Activated CD8-positive, alpha-beta memory T cell treated with anti-CD3 and anti-CD28 coated beads for 4 hours (primary cell): ENCODE measurements around the gene C18orf32.
"Not testable (repeated sequence)": the region's sequence is repeated elsewhere in the genome, so short reads cannot be mapped to it uniquely, and the experiment has no call there.

Experiments used
- DNase-seq, 2 donors: peaks; one replicate each; pipeline ENCODE4 v3.0.0-alpha.2; 2020; ENCODE audit warnings: low read depth in 2 of 2

The C18orf32 gene

DNA sequence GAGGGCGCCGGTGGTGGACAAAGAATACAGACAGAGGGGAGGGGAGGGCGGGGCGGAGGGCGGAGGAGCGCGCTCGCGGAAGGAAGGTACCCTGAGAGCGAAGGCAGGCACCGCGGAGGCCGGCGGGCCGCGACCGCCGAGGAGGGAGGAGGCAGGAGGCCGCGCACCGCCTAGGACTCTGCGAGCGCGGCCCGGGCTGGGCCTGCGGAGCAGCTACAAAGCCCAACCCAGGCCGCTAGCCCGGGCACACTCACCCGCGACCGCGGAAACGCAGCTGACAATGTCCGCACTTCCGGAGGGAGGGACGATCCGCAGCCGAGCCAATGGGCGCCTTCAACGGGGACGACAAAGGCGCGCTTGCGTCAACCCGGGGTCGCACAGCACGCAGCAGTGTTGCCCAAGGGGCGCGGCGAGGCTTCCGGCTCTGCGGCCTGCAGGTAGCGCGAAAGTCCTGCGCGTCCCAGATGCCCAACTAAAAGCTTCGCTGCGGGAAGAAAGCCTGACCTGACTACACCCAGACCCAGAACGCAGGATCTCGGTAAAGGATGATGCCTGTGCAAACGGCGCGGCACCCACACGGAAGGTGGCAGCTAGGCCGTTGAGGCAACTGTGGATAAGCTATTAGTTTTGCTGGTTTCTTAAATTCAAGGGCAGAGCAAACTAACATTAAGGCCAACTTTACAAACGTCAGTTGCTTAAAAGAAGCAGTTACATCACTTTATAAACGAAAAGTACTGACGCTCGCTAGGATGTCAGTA is at the start of gene C18orf32:
Gene C18orf32, minus strand, starts transcription at position 282 of the 758 bp plus-strand sequence. CDS start 3,486 bp downstream, outside the sequence.
- peak; percentile 86 to 88 for DNase-seq

GRCh38 chr18:49534846-49535601 is 48.0 kb upstream of the C18orf32 start:
- no peak for DNase-seq

- no peak for DNase-seq
Observed at GRCh38 chr18:49531678-49532153, 44.7 kb upstream of the C18orf32 start.

DNA sequence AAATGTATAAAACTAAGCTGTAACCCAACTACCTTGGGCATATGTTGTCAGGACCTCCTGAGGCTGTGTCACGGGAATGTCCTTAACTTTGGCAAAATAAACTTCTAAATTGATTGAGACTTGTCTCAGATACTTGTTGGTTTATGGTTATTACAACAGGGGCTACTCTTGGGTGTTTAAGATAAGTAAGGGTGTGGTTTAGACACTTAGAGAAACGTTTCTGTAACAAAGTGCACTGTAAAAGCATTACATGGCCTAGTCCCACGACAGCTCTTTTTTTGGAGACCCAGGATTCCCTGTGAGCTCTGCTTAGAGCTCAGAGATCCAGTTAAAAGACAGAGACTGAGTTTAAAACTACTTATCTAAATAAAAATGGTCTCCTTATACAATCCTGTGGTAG is 42.6 kb upstream of the C18orf32 start:
- DNase-seq = no peak

DNA sequence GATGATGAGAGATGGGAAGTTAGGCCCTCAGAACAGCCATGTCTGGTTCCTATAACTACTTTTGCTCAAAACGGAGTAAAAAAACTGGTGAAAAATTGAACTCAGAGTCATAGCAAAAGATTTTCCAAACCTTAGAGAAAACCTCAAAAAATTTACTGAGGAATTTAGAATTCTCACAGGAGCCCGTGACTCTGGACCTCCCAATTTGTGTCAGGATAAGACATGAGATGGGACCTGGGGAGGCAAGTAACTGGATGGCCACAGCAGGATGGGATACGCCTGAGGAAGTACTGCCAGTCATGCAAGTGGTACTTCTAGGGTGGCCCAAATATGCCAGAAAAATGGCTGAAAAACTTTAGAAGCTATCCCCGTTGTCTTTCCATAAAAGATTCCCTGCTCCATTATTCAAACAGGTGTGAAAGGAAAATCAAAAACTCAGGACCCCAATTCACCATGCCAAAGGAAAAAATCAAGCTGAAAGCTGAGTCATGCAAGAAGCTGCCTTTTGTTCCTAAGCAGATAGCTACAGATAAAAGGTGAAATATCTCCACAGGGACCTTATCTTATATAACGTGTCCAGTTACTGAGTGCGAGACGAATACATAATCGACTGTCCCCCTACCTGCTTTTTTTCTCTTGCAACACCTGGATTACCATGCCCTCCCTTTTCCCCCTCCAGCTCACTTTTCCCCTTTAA is 40.7 kb upstream of the C18orf32 start:
- no peak for DNase-seq

GRCh38 chr18:49525981-49526380 is 38.9 kb upstream of the C18orf32 start:
- DNase-seq = no peak

GRCh38 chr18:49524951-49525350 is 37.9 kb upstream of the C18orf32 start:
- no peak for DNase-seq

- DNase-seq = no peak
Observed at GRCh38 chr18:49524349-49524748, 37.3 kb upstream of the C18orf32 start.

GRCh38 chr18:49523580-49524093 is 36.6 kb upstream of the C18orf32 start:
- not testable (repeated sequence) for DNase-seq

GRCh38 chr18:49521216-49521835 is 34.3 kb upstream of the C18orf32 start:
- DNase-seq = no peak

DNA sequence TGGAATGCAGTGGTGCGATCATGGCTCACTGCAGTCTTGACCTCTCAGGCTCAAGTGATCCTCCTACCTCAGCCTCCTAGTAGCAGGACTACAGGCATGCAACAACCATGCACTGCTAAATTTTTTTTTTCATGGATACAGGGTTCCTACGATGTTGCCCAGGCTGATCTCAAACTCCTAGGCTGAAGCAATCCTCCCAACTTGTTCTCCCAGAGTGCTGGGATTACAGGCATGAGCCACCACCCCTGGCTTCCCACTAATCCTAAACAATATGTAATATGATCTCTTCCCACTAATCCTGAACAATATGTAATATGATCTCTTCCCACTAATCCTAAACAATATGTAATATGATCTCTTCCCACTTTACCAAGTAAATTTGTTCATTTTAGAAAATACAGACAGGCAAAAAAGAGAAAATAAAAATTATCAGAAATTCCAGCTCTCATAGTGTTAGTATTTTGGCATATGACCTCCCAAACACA is 33.7 kb upstream of the C18orf32 start:
- no peak for DNase-seq

DNA sequence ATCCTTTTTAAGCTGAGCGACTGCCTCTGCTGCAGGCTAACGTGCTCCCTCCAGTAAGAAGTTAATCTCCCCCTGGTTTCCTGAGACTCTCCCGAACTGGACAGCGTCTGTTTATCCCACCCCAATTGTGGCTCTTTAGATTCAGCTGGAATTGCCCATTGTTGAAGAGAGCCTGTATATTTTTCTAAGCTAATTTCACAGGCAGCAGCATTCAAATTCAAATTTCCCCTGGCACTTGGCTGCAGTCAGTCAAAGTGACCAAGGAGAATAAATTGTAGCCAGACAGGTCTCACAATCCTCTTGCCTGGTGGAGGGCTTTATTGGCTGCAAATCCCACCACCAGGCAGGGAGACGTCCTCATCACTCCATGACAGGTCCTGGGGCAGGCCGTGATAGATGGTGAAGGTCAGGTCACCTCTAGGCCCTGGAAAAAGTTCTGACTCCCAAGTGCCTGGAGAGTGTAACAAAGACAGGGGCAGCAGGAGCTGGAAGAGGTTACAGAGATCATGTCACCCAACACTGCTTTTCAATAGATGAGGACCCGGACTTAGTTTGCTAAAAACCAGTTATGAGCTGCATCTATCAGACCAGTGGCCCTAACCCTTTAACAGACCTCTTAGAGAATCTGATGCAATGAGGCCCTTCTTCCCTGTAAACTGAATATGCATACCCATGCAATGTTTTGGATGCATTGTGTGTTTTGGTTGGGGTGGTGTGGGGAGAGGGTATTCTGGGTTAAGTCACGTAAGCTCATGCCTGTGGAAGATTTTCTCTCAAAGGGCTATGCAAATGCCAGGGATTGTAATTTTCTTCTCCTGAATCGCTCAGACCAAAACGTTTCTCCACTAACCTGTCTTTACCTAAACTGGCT is 32.3 kb upstream of the C18orf32 start:
- no peak for DNase-seq

- no peak for DNase-seq
Observed at GRCh38 chr18:49517483-49517882, 30.4 kb upstream of the C18orf32 start.

DNA sequence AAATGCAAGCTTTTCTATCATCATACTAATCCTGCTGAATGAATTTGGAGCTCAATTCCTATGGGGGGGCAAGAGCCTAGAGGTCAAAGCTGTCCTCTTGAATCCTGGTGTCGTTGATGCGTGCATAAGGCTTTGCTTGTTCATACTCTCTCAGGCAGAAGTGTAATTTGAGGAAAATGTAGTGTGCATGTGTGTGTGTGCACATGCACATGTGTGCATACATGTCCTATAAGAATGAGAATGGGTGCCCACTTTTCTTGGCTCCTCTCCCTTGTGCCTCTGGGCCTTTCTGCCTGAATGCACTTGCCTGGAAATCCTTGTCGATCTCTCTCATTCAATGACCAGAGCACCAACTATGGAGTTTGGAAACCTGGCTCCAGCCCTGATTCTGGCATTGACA is 28.5 kb upstream of the C18orf32 start:
- no peak for DNase-seq

DNA sequence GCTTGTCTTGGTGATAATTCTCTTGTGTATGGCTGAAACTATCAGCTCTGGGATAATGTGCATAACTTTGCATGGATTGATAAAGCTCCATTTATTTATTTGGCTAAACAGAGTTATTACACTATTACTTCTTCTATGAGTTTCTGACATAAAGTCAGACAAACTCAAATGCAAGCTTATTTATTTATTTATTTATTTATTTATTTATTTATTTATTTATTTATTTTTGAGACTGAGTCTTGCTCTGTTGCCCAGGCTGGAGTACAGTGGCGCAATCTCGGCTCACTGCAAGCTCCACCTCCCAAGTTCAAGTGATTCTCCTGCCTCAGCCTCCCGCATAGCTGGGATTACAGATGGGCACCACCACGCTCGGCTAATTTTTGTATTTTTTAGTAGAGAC is 28.0 kb upstream of the C18orf32 start:
- not testable (repeated sequence) for DNase-seq

GRCh38 chr18:49514577-49514976 is 27.5 kb upstream of the C18orf32 start:
- no peak for DNase-seq

- DNase-seq = not testable (repeated sequence)
Observed at GRCh38 chr18:49512876-49513275, 25.8 kb upstream of the C18orf32 start.

DNA sequence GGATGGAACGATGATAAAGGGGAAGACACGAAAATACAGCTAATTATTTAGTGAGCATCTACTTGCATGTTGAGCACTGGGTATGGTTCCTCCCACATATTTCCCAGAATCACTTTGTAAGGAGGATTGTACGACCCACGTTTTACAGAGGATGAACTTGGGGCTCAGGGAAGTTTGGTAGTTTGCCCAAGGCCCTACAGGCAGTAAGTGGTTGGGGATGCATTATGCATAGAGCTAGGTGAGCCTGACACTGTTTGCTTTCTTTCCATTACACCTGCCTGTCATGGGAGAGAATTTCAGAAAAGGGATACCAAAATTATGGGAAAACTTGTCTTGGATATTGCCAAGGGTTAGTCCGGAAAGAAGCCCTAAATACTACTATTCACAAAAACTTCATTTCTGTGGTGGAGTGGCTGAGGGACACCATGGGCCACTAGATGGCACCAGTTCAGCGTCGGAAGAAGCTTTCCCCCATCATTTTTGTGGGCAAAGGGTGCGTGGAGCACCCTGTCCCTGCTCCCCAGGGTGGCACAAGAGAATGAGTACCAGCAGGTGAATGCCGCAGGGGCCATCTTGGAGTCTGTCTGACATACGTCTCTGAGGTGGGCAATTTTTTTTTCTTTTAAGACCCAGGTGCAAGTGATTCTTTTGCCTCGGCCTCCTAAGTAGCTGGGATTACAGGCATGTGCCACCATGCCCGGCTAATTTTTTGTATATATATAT is 23.5 kb upstream of the C18orf32 start:
- DNase-seq = peak; percentile 17 to 18

DNA sequence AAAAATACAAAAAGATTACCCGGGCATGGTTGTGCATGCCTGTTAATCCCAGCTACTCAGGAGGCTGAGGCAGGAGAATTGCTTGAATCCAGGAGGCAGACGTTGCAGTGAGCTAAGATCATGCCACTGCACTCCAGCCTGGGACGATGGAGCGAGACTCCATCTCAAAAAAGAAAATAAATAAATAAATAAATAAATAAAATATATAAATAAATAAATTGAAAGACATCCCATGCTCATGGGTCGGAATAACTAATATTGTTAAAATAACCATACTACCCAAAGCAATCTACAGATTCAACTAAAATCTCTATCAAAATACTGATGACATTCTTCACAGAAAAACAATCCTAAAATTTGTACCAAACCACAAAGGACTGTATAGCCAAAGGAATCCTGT is 19.4 kb upstream of the C18orf32 start:
- DNase-seq = not testable (repeated sequence)

DNA sequence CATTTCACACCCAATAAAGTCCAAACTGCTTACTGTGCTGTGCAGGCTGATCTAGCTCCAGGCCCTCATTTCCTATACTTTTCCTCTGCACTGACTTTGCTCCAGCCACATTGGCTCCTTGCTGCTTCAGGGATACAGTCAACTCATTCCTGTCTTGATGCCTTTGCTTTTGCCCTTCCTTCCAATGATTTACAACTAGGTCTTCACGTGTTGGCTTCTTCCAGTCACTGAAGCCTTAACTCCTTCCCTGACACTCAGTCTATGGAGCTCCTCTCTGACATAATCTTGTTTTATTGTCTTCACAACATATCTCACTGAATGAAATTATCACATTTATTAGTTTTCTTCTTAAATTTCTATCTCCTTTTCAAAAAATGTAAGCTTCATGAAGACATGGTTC is 16.9 kb upstream of the C18orf32 start:
- no peak for DNase-seq
